H9 (cell line): ENCODE data around the gene DISC1. TPM values are rescaled to one million over a fixed set of nuclear protein-coding genes. Genes with fewer than 3 reads are reported as not detected.

Experiments used
- DNase-seq: peaks from one replicate; pipeline ENCODE4 v3.0.0-alpha.2; 2017
- H2AFZ ChIP-seq: one replicate; pipeline ENCODE4 v1.6.1; 2013; ENCODE audit warnings: mild to moderate bottlenecking, low read length, control low read depth, moderate library complexity
- H2AK5ac ChIP-seq: 2 replicates; pipeline ENCODE4 v1.6.1; 2013; ENCODE audit warnings: low read length, control low read depth, mixed read lengths; ENCODE audit not compliant: insufficient read length
- H2BK120ac ChIP-seq: one replicate; pipeline ENCODE4 v1.6.1; 2013; ENCODE audit warnings: low read depth, mild to moderate bottlenecking, low read length, control low read depth, inconsistent platforms; ENCODE audit not compliant: poor library complexity, severe bottlenecking
- H2BK12ac ChIP-seq: 2 replicates; pipeline ENCODE4 v1.6.1; 2013; ENCODE audit warnings: low read length, control low read depth, mixed read lengths, low read depth; ENCODE audit not compliant: insufficient read length
- H2BK15ac ChIP-seq: 2 replicates; pipeline ENCODE4 v1.6.1; 2013; ENCODE audit warnings: low read depth, low read length, control low read depth
- H2BK20ac ChIP-seq: one replicate; pipeline ENCODE4 v1.6.1; 2013; ENCODE audit warnings: low read depth, mild to moderate bottlenecking, low read length, control low read depth, inconsistent platforms; ENCODE audit not compliant: poor library complexity, severe bottlenecking
- H2BK5ac ChIP-seq: 2 replicates; pipeline ENCODE4 v1.6.1; 2013; ENCODE audit warnings: low read length, control low read depth, mixed read lengths; ENCODE audit not compliant: insufficient read length
- H3K14ac ChIP-seq: 2 replicates; pipeline ENCODE4 v1.6.1; 2013; ENCODE audit warnings: low read length, control low read depth; ENCODE audit not compliant: insufficient read depth
- H3K18ac ChIP-seq: 2 replicates; pipeline ENCODE4 v1.6.1; 2013; ENCODE audit warnings: low read depth, mild to moderate bottlenecking, mixed read lengths, low read length, control low read depth; ENCODE audit not compliant: insufficient read length
- H3K23ac ChIP-seq: 2 replicates; pipeline ENCODE4 v1.6.1; 2013; ENCODE audit warnings: low read length, control low read depth, mixed read lengths, low read depth; ENCODE audit not compliant: insufficient read length
- H3K23me2 ChIP-seq: 2 replicates; pipeline ENCODE4 v1.6.1; 2013; ENCODE audit warnings: low read depth, mild to moderate bottlenecking, mixed read lengths, low read length, control low read depth; ENCODE audit not compliant: insufficient read length, poor library complexity, severe bottlenecking
- H3K27ac ChIP-seq: 2 replicates; pipeline ENCODE4 v1.5.1; 2013; ENCODE audit warnings: low read length, control low read depth, mixed read lengths, low read depth; ENCODE audit not compliant: insufficient read length
- H3K27me3 ChIP-seq: 2 replicates; pipeline ENCODE4 v1.6.1; 2013; ENCODE audit warnings: low read length, control low read depth, inconsistent platforms; ENCODE audit not compliant: insufficient read depth
- H3K4ac ChIP-seq: 2 replicates; pipeline ENCODE4 v1.6.1; 2013; ENCODE audit warnings: low read depth, mild to moderate bottlenecking, control low read depth, inconsistent platforms, low read length, moderate library complexity
- H3K4me1 ChIP-seq: 2 replicates; pipeline ENCODE4 v1.6.1; 2013; ENCODE audit warnings: low read length, control low read depth, inconsistent platforms; ENCODE audit not compliant: insufficient read depth
- H3K4me2 ChIP-seq: 2 replicates; pipeline ENCODE4 v1.6.1; 2013; ENCODE audit warnings: low read length, control low read depth, mixed read lengths; ENCODE audit not compliant: insufficient read length, insufficient read depth
- H3K56ac ChIP-seq: 2 replicates; pipeline ENCODE4 v1.6.1; 2013; ENCODE audit warnings: low read depth, mild to moderate bottlenecking, mixed read lengths, low read length, control low read depth; ENCODE audit not compliant: insufficient read length
- H3K79me1 ChIP-seq: 2 replicates; pipeline ENCODE4 v1.6.1; 2013; ENCODE audit warnings: low read depth, mild to moderate bottlenecking, moderate library complexity, low read length, control low read depth, inconsistent platforms; ENCODE audit not compliant: insufficient read depth, poor library complexity, severe bottlenecking
- H3K79me2 ChIP-seq: 2 replicates; pipeline ENCODE4 v1.6.1; 2013; ENCODE audit warnings: low read length, control low read depth, inconsistent platforms; ENCODE audit not compliant: insufficient read depth
- H3K9ac ChIP-seq: 2 replicates; pipeline ENCODE4 v1.6.1; 2013; ENCODE audit warnings: low read length, control low read depth, mixed read lengths; ENCODE audit not compliant: insufficient read length; ENCODE audit errors: extremely low read depth
- H3K9me3 ChIP-seq: one replicate; pipeline ENCODE4 v1.6.1; 2013; ENCODE audit warnings: low read depth, low read length, inconsistent platforms; ENCODE audit not compliant: control insufficient read depth
- H3T11ph ChIP-seq: one replicate; pipeline ENCODE4 v1.6.1; 2013; ENCODE audit warnings: mild to moderate bottlenecking, low read length, control low read depth, inconsistent platforms
- H4K20me1 ChIP-seq: one replicate; pipeline ENCODE4 v1.6.1; 2013; ENCODE audit not compliant: control insufficient read depth, insufficient read length, insufficient read depth
- H4K5ac ChIP-seq: 2 replicates; pipeline ENCODE4 v1.6.1; 2013; ENCODE audit warnings: low read depth, mild to moderate bottlenecking, mixed read lengths, low read length, control low read depth; ENCODE audit not compliant: insufficient read length
- H4K8ac ChIP-seq: replicated peaks from 2 replicates; pipeline ENCODE4 v1.6.1; 2013; ENCODE audit warnings: low read length, control low read depth, mixed read lengths, low read depth; ENCODE audit not compliant: insufficient read length
- H4K91ac ChIP-seq: 2 replicates; pipeline ENCODE4 v1.6.1; 2013; ENCODE audit warnings: low read depth, mild to moderate bottlenecking, moderate library complexity, mixed read lengths, low read length, control low read depth; ENCODE audit not compliant: insufficient read length
- H3K27ac Mint-ChIP-seq, 3 experiments: 2 replicates in 2 of 3; 3 replicates in 1 of 3; pipeline ENCODE4 v1.8.0; 2020 to 2021; ENCODE audit warnings: mixed read lengths in 3 of 3, mild to moderate bottlenecking in 1 of 3, moderate library complexity in 1 of 3
- H3K27me3 Mint-ChIP-seq: 2 replicates; pipeline ENCODE4 v1.8.0; 2021; ENCODE audit warnings: low read depth, mild to moderate bottlenecking, moderate library complexity, mixed read lengths
- H3K36me3 Mint-ChIP-seq, 3 experiments: 2 replicates in 2 of 3; 3 replicates in 1 of 3; pipeline ENCODE4 v1.8.0; 2020 to 2021; ENCODE audit warnings: low read depth in 3 of 3, mixed read lengths in 3 of 3; ENCODE audit not compliant: insufficient read depth in 1 of 3
- H3K4me1 Mint-ChIP-seq, 2 experiments: 2 replicates each; pipeline ENCODE4 v1.8.0; 2020; ENCODE audit warnings: mixed read lengths in 2 of 2
- H3K4me3 Mint-ChIP-seq, 2 experiments: 2 replicates in 1 of 2; 3 replicates in 1 of 2; pipeline ENCODE4 v1.8.0; 2020 to 2021; ENCODE audit warnings: mild to moderate bottlenecking in 2 of 2, mixed read lengths in 2 of 2, moderate library complexity in 1 of 2
- H3K9me3 Mint-ChIP-seq, 2 experiments: 2 replicates in 1 of 2; 3 replicates in 1 of 2; pipeline ENCODE4 v1.8.0; 2020; ENCODE audit warnings: mild to moderate bottlenecking in 2 of 2, mixed read lengths in 2 of 2, moderate library complexity in 1 of 2
- CTCF ChIP-seq: fragments of 200-600 bp; sonication (generic); conservative IDR thresholded peaks from 3 replicates; pipeline ENCODE4 v1.8.0; 2021; ENCODE audit warnings: antibody characterized with exemption, mild to moderate bottlenecking
- WGBS: extraction: QIAGEN DNeasy Blood & Tissue Kit; methylation state at CpG from one replicate; pipeline ENCODE4 v1.1.7; 2013; ENCODE audit warnings: missing lambda C conversion rate, low lambda C conversion rate, mixed read lengths; ENCODE audit not compliant: insufficient read length; ENCODE audit errors: extremely low coverage; 5-methylcytosine and 5-hydroxymethylcytosine counted together
- total RNA-seq: library from RNA; stranded (reverse); gene quantifications from 2 replicates; pipeline ENCODE4 v1.2.1, GENCODE V29; 2021

The DISC1 gene
- total RNA-seq, 1 experiment from 2014 or later: 2.5 TPM

- no peak overlapping the region for H2BK5ac ChIP-seq
- no peak overlapping the region for H3K27ac ChIP-seq
- no peaks in the 10 kb centered on the region for H3K9me3 ChIP-seq
- H2BK120ac ChIP-seq: no peak overlapping the region
- Mint-ChIP-seq H3K9me3 (peaks cover 3 to 4% of the 10 kb centered on the region in 2 experiments; a peak in 3 of 5 replicates), H3K4me3 (no peak overlapping the region), H3K27ac (no peak overlapping the region), H3K27me3 (peaks cover 6% of the 10 kb centered on the region), H3K4me1 (no peaks in the 10 kb centered on the region), H3K36me3 (peaks cover 0 to 4% (median 0%) of the 10 kb centered on the region in 3 experiments; a peak in 3 of 7 replicates)
- no peaks in the 10 kb centered on the region; the same call in 1 of the 2 replicates for H3K79me2 ChIP-seq
- no peaks in the 10 kb centered on the region for H4K20me1 ChIP-seq
- H3K9ac ChIP-seq: no peak overlapping the region
- H4K5ac ChIP-seq: no peak overlapping the region
- TF ChIP-seq CTCF: no peak
- no peak overlapping the region for H3K4ac ChIP-seq
- H3K27me3 ChIP-seq: no peaks in the 10 kb centered on the region
- H3K14ac ChIP-seq: no peak overlapping the region
- H4K91ac ChIP-seq: no peak overlapping the region
- no peak overlapping the region for H2BK20ac ChIP-seq
- no peak overlapping the region for H3K56ac ChIP-seq
- H2AFZ ChIP-seq: no peak overlapping the region
- no peak overlapping the region for H3K23ac ChIP-seq
- WGBS: no CpG with 5 or more reads among the region's 3 CpGs
- H3K4me1 ChIP-seq: no peaks in the 10 kb centered on the region
- no peaks in the 10 kb centered on the region for H3K23me2 ChIP-seq
- H2AK5ac ChIP-seq: no peak overlapping the region
- no peak overlapping the region for H2BK15ac ChIP-seq
- H4K8ac ChIP-seq: no peak overlapping the region
- H3T11ph ChIP-seq: no peak overlapping the region
- H3K4me2 ChIP-seq: no peak overlapping the region
- DNase-seq: no peak
- H2BK12ac ChIP-seq: no peak overlapping the region
- no peak overlapping the region for H3K18ac ChIP-seq
- H3K79me1 ChIP-seq: no peaks in the 10 kb centered on the region
Measured at GRCh38 chr1:231735411-231735810, 108.8 kb downstream of the DISC1 start.
